Measurements from ENCODE around the gene SCAMP2. TPM values are rescaled to one million over a fixed set of nuclear protein-coding genes. Genes with fewer than 3 reads are reported as not detected.

Gene SCAMP2
- total RNA-seq, 1 experiment from 2014 or later: 50.2 TPM

- no peaks in the 10 kb centered on the region for H3K27me3 ChIP-seq (ENCODE audit: insufficient read depth, low read length)
- WGBS (ENCODE audit: extremely low coverage, insufficient read length, low lambda C conversion rate): no CpG with 5 or more reads among the region's 5 CpGs
- Mint-ChIP-seq H3K9me3 (no peaks in the 10 kb centered on the region), H3K36me3 (ENCODE audit: insufficient read depth in 1 of 3, low read depth in 3 of 3) (peaks cover 32 to 71% (median 51%) of the 10 kb centered on the region in 3 experiments), H3K27ac (no peak overlapping the region; a peak in 1 of 7 replicates), H3K4me1 (peaks cover 13% of the 10 kb centered on the region in 2 experiments), H3K27me3 (ENCODE audit: low read depth) (no peaks in the 10 kb centered on the region), H3K4me3 (no peak overlapping the region)
- peak; percentile 97 for TF ChIP-seq CTCF (conservative IDR thresholded peaks at IDR 0.05)
- H3K23ac ChIP-seq (ENCODE audit: insufficient read length, low read depth, low read length): no peak overlapping the region
- no peak overlapping the region for H3K4me2 ChIP-seq (ENCODE audit: insufficient read depth, insufficient read length, low read length)
- H3K18ac ChIP-seq (ENCODE audit: insufficient read length, low read depth, low read length): no peak overlapping the region
- no peak overlapping the region for H2AK5ac ChIP-seq (ENCODE audit: insufficient read length, low read length)
- no peak overlapping the region for H4K5ac ChIP-seq (ENCODE audit: insufficient read length, low read depth, low read length)
- no peak overlapping the region for H2BK15ac ChIP-seq (ENCODE audit: low read depth, low read length)
- peak; percentile 55 for DNase-seq
- H3T11ph ChIP-seq (ENCODE audit: low read length): no peak overlapping the region
- no peak overlapping the region for H2AFZ ChIP-seq (ENCODE audit: low read length)
- H3K23me2 ChIP-seq (ENCODE audit: insufficient read length, low read depth, low read length, poor library complexity, severe bottlenecking): peaks cover 3% of the 10 kb centered on the region
- H3K79me2 ChIP-seq (ENCODE audit: insufficient read depth, low read length): no peaks in the 10 kb centered on the region
- H3K27ac ChIP-seq (ENCODE audit: insufficient read length, low read depth, low read length): no peak overlapping the region
- H2BK120ac ChIP-seq (ENCODE audit: low read depth, low read length, poor library complexity, severe bottlenecking): no peak overlapping the region
- H3K9ac ChIP-seq (ENCODE audit: extremely low read depth, insufficient read length, low read length): no peak overlapping the region
- H2BK12ac ChIP-seq (ENCODE audit: insufficient read length, low read depth, low read length): no peak overlapping the region
- H3K4me1 ChIP-seq (ENCODE audit: insufficient read depth, low read length): no peaks in the 10 kb centered on the region
- no peak overlapping the region for H3K14ac ChIP-seq (ENCODE audit: insufficient read depth, low read length)
- H4K91ac ChIP-seq (ENCODE audit: insufficient read length, low read depth, low read length): no peak overlapping the region
- H4K20me1 ChIP-seq (ENCODE audit: control insufficient read depth, insufficient read depth, insufficient read length): no peaks in the 10 kb centered on the region
- no peak overlapping the region for H2BK5ac ChIP-seq (ENCODE audit: insufficient read length, low read length)
- H4K8ac ChIP-seq (replicated peaks; ENCODE audit: insufficient read length, low read depth, low read length): no peak overlapping the region
- no peaks in the 10 kb centered on the region for H3K9me3 ChIP-seq (ENCODE audit: control insufficient read depth, low read depth, low read length)
- H3K56ac ChIP-seq (ENCODE audit: insufficient read length, low read depth, low read length): no peak overlapping the region
- H3K79me1 ChIP-seq (ENCODE audit: insufficient read depth, low read depth, low read length, poor library complexity, severe bottlenecking): no peaks in the 10 kb centered on the region
- H2BK20ac ChIP-seq (ENCODE audit: low read depth, low read length, poor library complexity, severe bottlenecking): no peak overlapping the region
- no peak overlapping the region for H3K4ac ChIP-seq (ENCODE audit: low read depth, low read length)
These were observed 28.5 kb upstream of the SCAMP2 start for GRCh38 chr15:74901612-74902063.
